Measurements from ENCODE around the gene RASSF10.
"Not testable (repeated sequence)": the region's sequence is repeated elsewhere in the genome, so short reads cannot be mapped to it uniquely, and the experiment has no call there.

Gene RASSF10

GRCh38 chr11:13029872-13030271 is 20.8 kb downstream of the RASSF10 start:
- no peak for DNase-seq

DNA sequence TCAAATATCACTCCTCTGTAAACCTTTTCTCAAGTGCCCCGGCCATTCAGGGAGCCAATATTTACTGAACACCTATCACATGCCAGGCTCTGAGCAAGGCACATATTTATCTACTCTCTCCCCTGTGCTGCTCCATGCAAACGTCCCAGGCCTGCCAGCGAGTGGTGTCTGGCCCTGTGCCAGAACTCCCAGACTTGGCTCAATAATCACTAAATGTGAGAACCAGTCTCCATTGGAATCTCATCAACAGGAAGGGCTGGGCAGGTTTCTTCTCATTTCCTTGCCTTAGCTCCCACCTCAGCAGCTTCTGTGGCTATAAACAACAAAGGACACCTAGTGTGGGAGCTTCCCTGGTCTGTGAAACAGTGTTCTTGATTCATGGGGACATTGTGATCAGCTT is 21.7 kb downstream of the RASSF10 start:
- no peak for DNase-seq

GRCh38 chr11:13031349-13031748 is 22.2 kb downstream of the RASSF10 start:
- no peak for DNase-seq

DNA sequence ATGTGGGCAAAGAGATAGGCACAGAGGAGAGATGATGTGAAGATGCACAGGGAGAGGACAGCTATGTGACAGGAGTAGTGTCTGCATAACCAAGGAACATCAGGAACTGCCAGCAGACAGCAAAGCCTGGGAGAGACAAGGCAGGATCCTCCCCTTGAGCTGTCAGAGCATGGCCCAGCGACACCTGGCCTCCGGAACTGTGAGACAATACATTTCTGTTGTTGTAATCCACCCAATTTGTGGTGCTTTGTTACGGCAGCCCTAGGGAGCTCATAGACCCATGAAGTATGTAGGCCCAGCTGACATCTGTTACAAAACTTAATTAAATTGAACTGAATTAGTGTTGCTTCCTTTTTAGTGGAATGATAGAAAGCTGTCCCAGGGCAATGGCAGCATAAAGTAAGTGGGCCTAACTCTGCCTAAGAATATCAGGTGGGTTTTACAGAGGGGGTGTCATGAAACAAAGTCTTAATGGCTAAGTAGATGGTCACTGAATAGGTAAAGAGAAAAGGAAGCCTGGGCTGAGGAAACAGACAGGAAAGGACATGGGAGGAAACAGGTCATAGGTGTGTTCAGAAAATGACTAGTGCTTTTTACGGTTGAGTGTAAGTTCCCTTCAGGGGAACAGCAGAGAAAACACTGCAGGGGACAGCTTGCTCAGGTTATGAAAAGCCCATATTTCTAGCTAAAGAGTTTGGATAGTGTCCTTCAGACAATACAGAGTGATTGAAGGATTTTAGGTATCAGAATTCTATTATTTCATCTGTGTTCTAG is 24.8 kb downstream of the RASSF10 start:
- no peak for DNase-seq

DNA sequence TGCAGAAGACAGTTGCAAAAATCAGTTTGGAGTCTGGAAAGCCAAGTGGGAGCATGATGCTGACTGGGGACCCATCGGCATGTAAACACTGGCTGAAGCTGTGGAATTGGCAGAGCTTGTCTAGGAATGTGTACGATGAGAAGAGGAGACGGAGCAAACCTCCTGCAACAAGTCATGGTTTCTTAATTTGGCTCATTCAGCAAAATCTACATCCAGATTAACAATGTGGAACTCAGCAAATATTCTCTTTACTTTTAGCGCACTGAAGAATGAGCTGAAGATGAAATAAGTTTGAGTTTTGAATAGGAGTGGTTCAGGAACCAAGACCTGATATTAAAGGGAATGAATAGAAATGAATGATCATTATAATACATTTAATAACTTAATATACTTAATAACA is 26.6 kb downstream of the RASSF10 start:
- DNase-seq: no peak

DNA sequence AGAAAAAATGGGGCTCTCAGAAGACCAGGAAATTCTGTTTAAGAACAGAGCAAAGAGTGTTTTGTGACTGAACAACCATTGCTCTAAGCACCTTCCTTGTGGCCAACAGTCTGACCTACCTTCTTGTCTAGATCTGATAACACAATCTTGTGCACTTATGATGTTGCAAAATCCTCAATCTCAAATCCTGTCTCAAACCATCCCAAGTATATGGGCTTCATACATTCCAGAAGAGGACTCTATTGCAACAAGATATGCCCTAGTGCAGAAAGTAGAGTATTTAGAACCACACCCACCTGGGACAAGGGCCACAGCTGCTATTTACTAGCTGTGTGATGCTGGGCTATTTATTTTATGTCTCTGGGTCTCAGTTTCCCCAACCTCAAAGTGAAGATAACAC is 27.1 kb downstream of the RASSF10 start:
- no peak for DNase-seq

DNA sequence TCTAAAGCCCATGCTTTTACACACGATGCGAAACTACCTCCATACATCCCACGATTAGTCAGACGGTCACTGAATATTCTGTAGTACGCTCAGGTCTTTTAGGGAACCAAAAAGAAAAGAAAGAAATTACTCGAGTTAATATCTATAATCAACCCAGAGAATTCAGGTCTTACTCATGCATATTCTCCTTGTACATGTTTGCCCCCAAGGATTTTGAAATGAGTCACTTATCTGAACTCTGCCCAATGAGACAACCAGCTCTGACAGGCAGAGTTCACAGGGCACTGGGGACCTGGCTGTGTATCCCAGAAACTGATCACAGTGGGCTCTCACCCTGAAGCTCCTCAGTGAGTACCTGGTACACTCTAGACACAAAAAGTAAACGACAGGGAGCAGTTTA is 29.2 kb downstream of the RASSF10 start:
- DNase-seq: no peak

DNA sequence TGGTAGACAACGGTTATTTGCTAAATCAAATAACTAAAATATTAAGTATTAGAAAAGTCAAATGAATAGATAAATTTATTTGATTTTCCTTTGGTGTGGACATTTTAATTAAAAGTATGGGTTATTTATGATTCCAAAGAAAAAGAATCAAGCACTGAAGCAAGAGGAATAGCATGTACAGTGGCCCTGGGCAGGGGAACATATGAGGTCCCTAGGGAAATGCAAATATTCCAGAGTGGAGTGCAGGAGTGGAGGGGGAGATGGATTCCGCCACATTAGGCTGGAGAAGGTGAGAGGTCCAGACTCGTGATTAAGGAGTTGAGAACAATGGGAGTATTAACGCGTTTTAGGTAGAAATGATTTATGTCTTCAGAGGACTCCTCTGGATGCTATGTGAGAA is 30.0 kb downstream of the RASSF10 start:
- no peak for DNase-seq

- no peak for DNase-seq
Measured at GRCh38 chr11:13040969-13041561, 31.9 kb downstream of the RASSF10 start.

GRCh38 chr11:13042873-13043342 is 33.8 kb downstream of the RASSF10 start:
- DNase-seq: no peak

- DNase-seq: no peak
Measured at GRCh38 chr11:13043912-13044628, 35.0 kb downstream of the RASSF10 start.

DNA sequence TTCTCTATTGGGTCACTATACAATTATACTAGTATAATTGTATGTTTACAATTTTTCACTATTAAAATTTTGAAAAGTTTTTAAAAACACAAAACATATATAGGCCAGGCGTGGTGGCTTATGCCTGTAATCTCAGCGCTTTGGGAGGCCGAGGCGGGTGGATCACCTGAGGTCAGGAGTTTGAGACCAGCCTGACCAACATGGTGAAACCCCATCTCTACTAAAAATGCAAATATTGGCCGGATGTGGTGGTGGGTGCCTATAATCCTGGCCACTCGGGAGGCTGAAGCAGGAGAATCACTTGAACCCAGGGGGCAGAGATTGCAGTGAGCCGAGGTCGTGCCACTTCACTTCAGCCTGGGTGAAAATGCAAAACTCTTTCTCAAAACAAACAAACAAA is 36.0 kb downstream of the RASSF10 start:
- not testable (repeated sequence) for DNase-seq

DNA sequence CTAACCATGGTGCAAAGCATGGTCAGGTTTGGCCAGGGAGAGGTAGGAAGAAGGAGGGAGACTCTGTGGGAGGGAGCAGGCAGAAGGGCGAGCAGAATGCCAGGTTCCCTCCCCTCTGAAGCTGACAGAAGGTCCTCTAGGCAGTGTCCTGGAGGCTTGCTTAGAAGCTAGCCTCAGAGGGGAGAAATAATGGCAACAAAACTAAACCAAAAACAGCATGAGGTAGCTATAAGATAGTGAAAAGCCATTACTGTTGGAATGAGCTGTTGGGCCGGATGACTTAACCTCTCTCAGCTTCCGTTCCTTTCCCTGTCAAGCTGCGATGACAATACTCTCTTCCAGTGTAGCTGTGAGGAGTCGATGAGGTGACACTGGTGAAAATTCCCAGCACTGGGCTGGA is 36.6 kb downstream of the RASSF10 start:
- no peak for DNase-seq

GRCh38 chr11:13046637-13047570 is 37.8 kb downstream of the RASSF10 start:
- no peak for DNase-seq

GRCh38 chr11:13047884-13048283 is 38.8 kb downstream of the RASSF10 start:
- no peak for DNase-seq

DNA sequence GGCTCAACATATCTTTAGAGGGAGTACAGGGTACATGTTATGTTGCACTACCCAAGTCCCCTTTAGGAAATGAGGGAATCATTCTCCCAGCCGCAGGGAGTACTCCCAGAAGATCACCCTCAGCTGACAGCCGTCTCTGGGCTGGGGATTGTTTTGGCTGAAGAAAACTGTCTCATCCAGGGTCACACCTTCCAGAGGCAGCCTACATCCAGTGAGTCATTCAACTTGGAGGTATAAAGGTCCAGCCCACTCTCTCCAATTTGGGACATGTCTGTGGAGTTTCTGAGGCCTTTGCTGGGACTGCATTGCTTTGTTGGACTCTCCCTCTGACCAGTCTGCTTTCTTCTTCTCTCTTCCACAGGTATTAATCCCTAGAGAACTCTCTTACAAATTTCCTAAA is 42.1 kb downstream of the RASSF10 start:
- DNase-seq: no peak

DNA sequence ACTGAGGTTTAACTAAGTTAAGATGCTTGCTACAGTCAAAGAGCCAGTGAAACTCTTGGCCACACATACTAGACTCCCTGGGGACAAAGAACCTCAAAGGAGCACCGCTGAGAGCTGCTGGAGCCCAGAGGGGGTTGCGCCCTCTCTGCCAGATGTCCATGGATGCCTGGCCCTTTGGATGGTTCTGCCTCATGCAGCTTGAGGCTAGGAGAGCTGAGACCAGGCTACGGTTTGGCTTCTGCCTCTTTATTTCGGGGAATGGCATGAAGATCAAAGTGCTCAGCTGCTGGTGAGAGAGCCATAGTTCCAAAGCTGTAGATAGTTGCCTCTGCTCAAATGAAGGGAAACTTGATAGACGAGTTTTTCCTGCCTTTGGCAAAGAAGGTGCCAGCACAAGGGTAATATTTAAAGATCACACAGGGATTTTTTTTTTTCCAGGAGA is 43.0 kb downstream of the RASSF10 start:
- DNase-seq: no peak

DNA sequence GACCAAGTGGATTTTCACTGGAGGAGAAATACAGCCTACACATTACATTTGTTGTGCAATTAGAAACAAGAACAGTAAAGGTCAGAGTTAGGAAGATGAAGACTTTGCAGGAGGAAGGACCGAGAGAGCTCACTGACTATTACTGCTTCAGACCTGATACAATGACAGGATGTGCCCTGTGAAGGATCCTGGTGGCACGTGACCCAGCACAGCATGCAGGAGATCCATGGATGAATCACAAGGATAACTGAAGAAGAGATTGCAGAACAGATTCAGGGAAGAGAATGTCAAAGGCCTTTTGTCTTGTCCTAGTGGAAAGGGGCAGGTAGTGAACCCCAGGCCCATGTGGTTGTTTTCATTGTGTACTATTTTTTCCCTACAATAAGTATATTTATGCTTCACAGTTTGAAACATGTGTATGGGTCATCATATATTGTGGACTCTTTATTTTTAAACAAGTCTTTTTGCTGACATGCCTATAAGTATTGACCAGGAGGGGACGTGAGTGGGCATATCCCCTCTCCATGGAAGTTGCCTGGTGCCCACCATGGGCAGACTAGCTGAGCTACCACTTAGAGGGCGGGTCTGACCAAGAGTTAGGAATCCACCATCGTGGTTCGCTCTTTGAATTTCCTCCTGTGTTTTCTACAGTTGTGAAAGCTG is 44.3 kb downstream of the RASSF10 start:
- DNase-seq: no peak

GRCh38 chr11:13054278-13054677 is 45.2 kb downstream of the RASSF10 start:
- no peak for DNase-seq

DNA sequence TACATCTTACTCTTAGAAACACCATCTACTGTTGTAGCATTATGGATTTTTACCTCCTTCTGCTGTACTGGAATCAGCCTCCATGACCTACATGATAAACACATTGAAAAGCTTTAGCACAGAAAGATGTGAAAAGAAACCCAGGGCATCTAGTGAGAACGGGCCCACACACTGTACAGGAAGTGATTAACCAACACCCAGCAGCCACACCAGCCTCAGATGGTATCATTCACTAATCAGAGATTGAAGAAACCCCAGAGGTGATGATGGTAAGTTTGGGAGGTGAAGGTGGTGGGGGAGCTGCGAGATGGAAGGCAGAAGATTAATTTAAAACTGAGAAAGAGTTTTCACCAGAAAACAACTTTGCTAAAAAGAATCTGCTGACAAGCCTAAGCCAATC is 46.1 kb downstream of the RASSF10 start:
- DNase-seq: peak; percentile 1

- DNase-seq: no peak
Measured at GRCh38 chr11:13061294-13061990, 52.3 kb downstream of the RASSF10 start.
